Ectodermal cell (in vitro differentiated cells): Measurements from ENCODE around the gene CCDC91.

Source experiments
- H3K27ac ChIP-seq: 2 replicates; pipeline ENCODE4 v1.7.0; 2013; ENCODE audit warnings: mild to moderate bottlenecking, low read depth, low read length; ENCODE audit not compliant: insufficient read depth, poor library complexity, severe bottlenecking
- H3K27me3 ChIP-seq: 2 replicates; pipeline ENCODE4 v1.7.0; 2013; ENCODE audit warnings: mild to moderate bottlenecking, low read length; ENCODE audit not compliant: insufficient read depth, control insufficient read depth, poor library complexity, severe bottlenecking
- H3K36me3 ChIP-seq: one replicate; pipeline ENCODE4 v1.7.0; 2013; ENCODE audit warnings: low read length; ENCODE audit not compliant: control insufficient read depth, insufficient read depth
- H3K4me1 ChIP-seq: one replicate; pipeline ENCODE4 v1.7.0; 2013; ENCODE audit warnings: low read length; ENCODE audit not compliant: control insufficient read depth, insufficient read depth
- H3K4me3 ChIP-seq: 2 replicates; pipeline ENCODE4 v1.7.0; 2013; ENCODE audit warnings: low read depth, low read length, control low read depth; ENCODE audit not compliant: insufficient read depth
- H3K9me3 ChIP-seq: 2 replicates; pipeline ENCODE4 v1.7.0; 2013; ENCODE audit warnings: mild to moderate bottlenecking, low read length, moderate library complexity; ENCODE audit not compliant: control insufficient read depth
- WGBS, 2 experiments: methylation state at CpG; one replicate each; pipeline ENCODE4 v1.1.7; 2013; ENCODE audit warnings: missing lambda C conversion rate in 2 of 2; 5-methylcytosine and 5-hydroxymethylcytosine counted together

The CCDC91 gene

DNA sequence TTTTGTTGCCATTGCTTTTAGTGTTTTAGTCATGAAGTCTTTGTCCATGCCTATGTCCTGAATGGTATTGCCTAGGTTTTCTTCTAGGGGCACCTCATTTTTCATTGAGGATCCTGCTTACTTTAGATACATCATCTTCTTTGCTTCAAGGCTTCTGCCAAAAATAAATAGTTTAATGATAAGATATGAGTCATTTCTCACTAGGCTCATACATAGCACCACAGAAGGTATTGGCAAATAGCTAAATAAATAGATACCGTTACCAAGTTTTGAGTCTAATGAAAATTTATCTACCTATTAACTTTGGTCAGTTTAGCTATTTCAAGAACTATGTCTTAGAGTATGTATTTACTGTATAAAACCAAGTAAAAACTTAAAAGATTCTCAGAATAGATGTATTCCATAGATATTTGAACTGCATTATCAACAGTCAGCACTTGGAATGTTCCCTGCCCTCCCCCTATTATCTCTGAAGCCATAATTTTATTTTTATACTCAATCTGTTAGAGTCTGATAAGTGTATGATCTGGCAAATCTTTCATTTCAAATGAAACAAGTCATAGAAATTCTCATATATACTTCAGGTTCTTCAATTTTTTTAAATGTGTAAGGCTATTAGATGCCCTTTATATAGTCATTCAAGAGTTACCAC is 310.2 kb downstream of the CCDC91 start:
- no peaks in the 10 kb centered on the region for H3K36me3 ChIP-seq
- no peak overlapping the region for H3K4me3 ChIP-seq
- no peaks in the 10 kb centered on the region for H3K4me1 ChIP-seq
- no peaks in the 10 kb centered on the region for H3K27me3 ChIP-seq
- no peak overlapping the region for H3K27ac ChIP-seq
- H3K9me3 ChIP-seq = no peaks in the 10 kb centered on the region
- WGBS, 2 experiments = no CpG with 5 or more reads among the region's 1 CpG

- Histone ChIP-seq H3K4me3 (no peak overlapping the region), H3K9me3 (no peaks in the 10 kb centered on the region), H3K27ac (no peak overlapping the region), H3K27me3 (no peaks in the 10 kb centered on the region), H3K36me3 (no peaks in the 10 kb centered on the region), H3K4me1 (no peaks in the 10 kb centered on the region)
Observed at GRCh38 chr12:28506271-28506670, 316.0 kb downstream of the CCDC91 start.

DNA sequence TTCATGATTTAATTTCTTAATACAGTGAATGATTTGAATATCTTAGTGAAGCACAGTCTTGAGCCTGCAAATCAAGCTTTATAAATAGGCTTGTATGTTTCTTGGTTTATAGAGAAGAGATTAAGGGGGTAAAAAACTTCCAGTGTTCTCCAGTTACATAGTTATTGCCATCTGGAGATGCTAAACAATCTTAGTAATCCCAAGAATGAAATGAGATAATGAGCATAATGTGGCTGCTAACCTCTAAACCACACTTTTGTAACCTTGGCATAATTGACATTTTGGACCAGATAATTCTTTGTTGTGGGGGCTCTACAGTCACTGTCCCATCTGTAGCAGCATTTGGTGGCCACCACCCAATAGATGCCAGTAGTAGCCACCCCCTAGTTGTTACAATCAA is 316.8 kb downstream of the CCDC91 start:
- Histone ChIP-seq H3K27me3 (no peaks in the 10 kb centered on the region), H3K4me3 (no peak overlapping the region), H3K27ac (no peak overlapping the region)

GRCh38 chr12:28507867-28508266 is 317.6 kb downstream of the CCDC91 start:
- 86 to 95% methylated on average over 3 of the region's 3 CpGs for WGBS, 2 experiments
- Histone ChIP-seq H3K36me3 (no peaks in the 10 kb centered on the region), H3K9me3 (no peaks in the 10 kb centered on the region), H3K27ac (no peak overlapping the region), H3K4me3 (no peak overlapping the region), H3K4me1 (no peaks in the 10 kb centered on the region), H3K27me3 (no peaks in the 10 kb centered on the region)

More for the DNA sequence above, 316.8 kb downstream of the CCDC91 start:
- no peaks in the 10 kb centered on the region for H3K4me1 ChIP-seq
- no peaks in the 10 kb centered on the region for H3K36me3 ChIP-seq
- no peaks in the 10 kb centered on the region for H3K9me3 ChIP-seq

GRCh38 chr12:28512406-28512805 is 322.1 kb downstream of the CCDC91 start:
- 82% methylated on average over 6 of the region's 6 CpGs for WGBS, 2 experiments
- Histone ChIP-seq H3K4me3 (no peak overlapping the region), H3K9me3 (no peaks in the 10 kb centered on the region), H3K27me3 (no peaks in the 10 kb centered on the region), H3K4me1 (no peaks in the 10 kb centered on the region), H3K27ac (no peak overlapping the region), H3K36me3 (no peaks in the 10 kb centered on the region)

DNA sequence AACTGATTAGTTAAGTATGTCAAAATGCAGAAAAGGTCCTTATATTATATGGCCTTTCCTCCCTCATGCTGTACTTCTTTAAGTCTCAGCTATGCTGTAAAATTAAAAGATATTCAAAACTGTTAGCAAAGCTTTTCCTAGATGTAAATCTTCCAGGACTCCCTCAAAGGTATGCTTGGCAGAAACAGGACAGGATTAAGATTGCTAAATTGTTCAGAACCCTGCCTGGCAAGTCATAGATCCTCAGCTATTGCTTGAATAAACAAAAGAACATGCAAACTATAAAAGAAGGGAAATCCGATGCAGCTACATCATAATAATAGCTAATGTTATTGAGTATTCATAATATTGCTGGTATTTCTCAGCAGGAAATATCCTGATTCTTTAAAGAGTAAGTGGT is 322.6 kb downstream of the CCDC91 start:
- 100% methylated on average over 1 of the region's 1 CpG; no CpG with 5 or more reads in 1 of the 2 experiments for WGBS, 2 experiments

GRCh38 chr12:28513983-28514382 is 323.7 kb downstream of the CCDC91 start:
- Histone ChIP-seq H3K9me3 (no peaks in the 10 kb centered on the region), H3K36me3 (no peaks in the 10 kb centered on the region), H3K4me3 (no peak overlapping the region), H3K27ac (no peak overlapping the region), H3K27me3 (no peaks in the 10 kb centered on the region), H3K4me1 (no peaks in the 10 kb centered on the region)
- 82 to 92% methylated on average over 1 of the region's 1 CpG for WGBS, 2 experiments

More for the DNA sequence above, 322.6 kb downstream of the CCDC91 start:
- no peaks in the 10 kb centered on the region for H3K4me1 ChIP-seq
- H3K27ac ChIP-seq = no peak overlapping the region
- no peaks in the 10 kb centered on the region for H3K9me3 ChIP-seq
- H3K36me3 ChIP-seq = no peaks in the 10 kb centered on the region
- H3K4me3 ChIP-seq = no peak overlapping the region
- H3K27me3 ChIP-seq = no peaks in the 10 kb centered on the region

DNA sequence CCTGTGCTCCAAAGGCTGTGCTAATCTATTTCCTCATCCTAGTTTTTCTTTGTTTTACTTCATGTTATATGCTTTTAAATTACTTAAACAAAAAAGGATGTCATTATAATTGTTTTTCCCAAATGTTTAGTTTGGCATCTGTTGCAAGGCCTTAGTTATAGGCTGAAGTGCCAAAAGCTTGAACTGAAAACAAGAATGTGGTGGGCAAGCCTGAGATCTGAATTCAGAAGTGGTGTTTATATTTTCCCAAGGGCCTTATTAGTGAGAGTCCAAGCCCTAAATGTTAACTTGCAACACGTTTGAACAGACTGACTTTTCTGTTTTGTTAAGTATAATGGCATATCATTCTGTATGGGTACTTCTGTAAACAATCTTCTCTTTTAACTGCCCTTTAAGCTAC is 326.8 kb downstream of the CCDC91 start:
- no peak overlapping the region for H3K27ac ChIP-seq
- WGBS, 2 experiments = 85 to 100% methylated on average over 1 of the region's 1 CpG
- H3K36me3 ChIP-seq = no peaks in the 10 kb centered on the region
- H3K9me3 ChIP-seq = no peaks in the 10 kb centered on the region
- no peaks in the 10 kb centered on the region for H3K27me3 ChIP-seq
- H3K4me1 ChIP-seq = no peaks in the 10 kb centered on the region
- no peak overlapping the region for H3K4me3 ChIP-seq

- Histone ChIP-seq H3K9me3 (no peaks in the 10 kb centered on the region), H3K4me1 (no peaks in the 10 kb centered on the region), H3K27ac (no peak overlapping the region), H3K27me3 (no peaks in the 10 kb centered on the region), H3K36me3 (no peaks in the 10 kb centered on the region), H3K4me3 (no peak overlapping the region)
- WGBS, 2 experiments = 92% methylated on average over 5 of the region's 5 CpGs
Observed at GRCh38 chr12:28527631-28528249, 337.5 kb downstream of the CCDC91 start.

DNA sequence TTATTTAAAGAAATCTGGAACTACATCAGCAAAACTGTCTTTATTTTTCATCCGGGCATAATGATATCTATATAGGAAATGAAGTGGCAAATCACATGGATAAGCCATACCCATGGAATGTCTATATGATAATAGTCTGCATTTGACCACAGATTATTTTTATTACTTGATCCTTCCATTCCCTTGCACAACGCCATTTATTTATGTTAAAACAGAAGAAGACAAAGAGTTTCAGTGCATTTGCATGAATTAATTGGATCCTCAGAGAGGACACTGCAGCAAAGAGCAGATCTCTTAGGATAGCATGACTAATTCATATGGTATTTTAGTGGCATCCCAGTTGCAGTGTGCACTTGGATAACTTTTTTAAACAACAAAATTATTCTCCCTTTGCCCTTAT is 345.0 kb downstream of the CCDC91 start:
- Histone ChIP-seq H3K4me3 (no peak overlapping the region), H3K4me1 (no peaks in the 10 kb centered on the region), H3K9me3 (no peaks in the 10 kb centered on the region), H3K27me3 (no peaks in the 10 kb centered on the region), H3K36me3 (no peaks in the 10 kb centered on the region), H3K27ac (no peak overlapping the region)
- WGBS, 2 experiments = 100% methylated on average over 1 to 2 of the region's 2 CpGs
